Myocyte (in vitro differentiated cells): Measurements from ENCODE around the gene SYT15B. TPM values are rescaled to one million over a fixed set of nuclear protein-coding genes. Genes with fewer than 3 reads are reported as not detected.
"Not testable (repeated sequence)": the region's sequence is repeated elsewhere in the genome, so short reads cannot be mapped to it uniquely, and the experiment has no call there.

ENCODE experiments used
- DNase-seq: peaks from one replicate; pipeline ENCODE4 v3.0.0-alpha.2; 2012; ENCODE audit warnings: low read depth
- total RNA-seq: library from RNA; depleted of rRNA; stranded (reverse); fragments of >200 nt; gene quantifications from 2 replicates; pipeline ENCODE4 v1.2.3, GENCODE V29; 2014

Gene SYT15B
- total RNA-seq, 1 donor from 2014 or later: not detected

GRCh38 chr10:47730911-47731310 is 32.5 kb downstream of the SYT15B start:
- DNase-seq: not testable (repeated sequence)

- DNase-seq: not testable (repeated sequence)
These were observed 37.7 kb downstream of the SYT15B start for GRCh38 chr10:47725740-47726139.

DNA sequence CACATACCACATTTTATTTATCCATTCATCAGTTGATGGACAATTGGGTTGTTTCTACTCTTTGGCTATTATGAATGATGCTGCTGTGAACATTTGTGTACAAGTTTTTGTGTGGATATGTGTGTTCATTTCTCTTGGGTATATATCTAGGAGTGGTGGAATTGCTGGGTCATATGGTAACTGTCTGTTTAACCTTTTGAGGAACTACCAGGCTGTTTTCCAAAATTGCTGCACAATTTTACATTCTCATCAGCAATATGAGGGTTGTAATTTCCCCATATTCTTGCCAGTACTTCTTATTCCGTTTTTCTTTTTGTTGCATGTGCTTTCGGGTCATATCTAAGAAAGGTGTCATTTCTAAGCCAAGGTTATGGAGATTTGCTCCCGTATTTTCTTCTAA is 38.3 kb downstream of the SYT15B start:
- not testable (repeated sequence) for DNase-seq

- DNase-seq: not testable (repeated sequence)
These were observed 39.3 kb downstream of the SYT15B start for GRCh38 chr10:47724119-47724518.

- not testable (repeated sequence) for DNase-seq
These were observed 40.0 kb downstream of the SYT15B start for GRCh38 chr10:47723362-47723761.

- DNase-seq: not testable (repeated sequence)
These were observed 46.2 kb downstream of the SYT15B start for GRCh38 chr10:47717011-47717769.

Other genes with a start within 250 kb of the SYT15B start
- gene AGAP9, start 240.0 kb downstream of the SYT15B start, total RNA-seq: 2.0 and 3.5 TPM in 2 replicates
- not detected in 2 replicates for gene NPY4R2, start 155.1 kb upstream of the SYT15B start, total RNA-seq
- gene FAM25C, start 236.2 kb upstream of the SYT15B start, total RNA-seq: not detected in 2 replicates